ENCODE results near the gene MATCAP1.

The MATCAP1 gene

DNA sequence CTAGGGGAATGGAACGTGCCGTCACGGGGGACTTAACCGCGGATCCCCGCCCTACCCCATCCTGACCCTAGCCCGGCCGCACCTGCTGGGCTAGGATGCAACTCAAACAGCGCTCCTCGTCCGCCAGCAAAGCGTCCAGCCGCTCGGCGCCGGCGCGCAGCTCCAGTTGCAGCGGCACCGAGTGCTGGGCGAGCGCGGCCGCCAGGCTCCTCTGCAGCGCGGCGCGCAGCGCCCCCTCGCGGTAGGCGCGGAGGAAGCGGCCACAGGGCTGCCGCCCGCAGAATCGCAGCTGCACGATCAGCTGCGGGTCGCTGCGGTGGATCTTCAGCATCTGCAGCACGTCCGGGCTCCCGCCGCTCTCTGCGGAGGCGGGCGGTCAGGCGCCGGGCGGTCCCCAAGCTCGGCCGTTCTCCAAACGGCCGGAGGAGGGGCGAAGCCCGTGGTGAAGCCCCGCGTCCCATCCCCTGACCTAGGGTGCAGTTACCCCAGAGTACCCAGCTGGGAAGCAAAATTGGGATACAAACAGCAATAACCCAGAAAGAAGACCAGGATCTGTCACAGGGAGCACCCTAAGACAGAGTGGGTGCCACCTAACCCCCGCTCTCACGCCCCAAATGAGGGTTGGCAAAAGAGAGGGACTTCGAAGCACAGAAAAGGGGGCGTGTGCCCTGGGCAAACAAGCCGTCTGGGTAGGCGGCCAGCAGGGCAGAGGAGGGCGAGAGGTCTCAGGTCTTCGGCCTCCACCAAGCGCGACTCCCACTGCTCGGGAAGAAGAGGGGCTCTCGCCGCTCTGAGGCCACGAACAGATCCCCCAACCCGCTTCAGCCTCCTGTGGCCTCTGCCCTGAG, 28.2 kb downstream of the MATCAP1 start:
- DNase-seq = peak; percentile 82

DNA sequence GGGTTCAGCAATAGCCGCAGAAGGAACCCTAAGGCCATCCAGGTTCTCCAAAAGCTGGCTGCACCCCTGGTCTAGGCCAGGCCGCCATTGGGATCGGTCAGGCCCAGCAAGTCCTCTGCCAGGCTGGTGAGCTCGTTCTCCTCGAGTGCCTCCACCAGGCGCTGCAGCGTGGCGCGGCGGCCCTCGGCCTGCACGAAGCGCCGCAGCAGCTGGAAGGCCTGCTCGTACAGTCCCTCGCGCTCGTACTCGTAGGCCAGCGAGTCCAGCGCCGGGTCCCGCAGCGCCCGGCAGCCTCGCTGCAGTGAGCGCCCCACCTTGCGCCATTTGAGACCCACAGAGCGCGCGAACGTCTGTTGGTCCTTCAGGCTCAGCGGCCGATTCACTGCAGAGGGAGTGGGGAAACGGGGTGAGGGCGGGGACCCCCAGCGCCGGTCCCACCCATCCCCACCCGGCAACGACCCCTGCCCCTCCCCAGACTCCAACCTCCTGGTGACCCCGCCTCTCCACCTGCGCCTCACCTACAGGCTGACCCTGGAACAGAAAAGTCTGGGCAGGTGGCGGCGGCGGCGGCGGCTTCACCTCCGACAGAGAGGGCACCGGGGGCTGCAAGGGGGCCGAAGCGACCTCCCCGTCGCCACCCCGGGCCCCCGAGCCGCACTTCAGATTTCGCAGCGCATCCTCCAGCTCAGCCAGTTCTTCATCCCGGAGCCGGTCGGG, 29.0 kb downstream of the MATCAP1 start:
- no peak for DNase-seq

DNA sequence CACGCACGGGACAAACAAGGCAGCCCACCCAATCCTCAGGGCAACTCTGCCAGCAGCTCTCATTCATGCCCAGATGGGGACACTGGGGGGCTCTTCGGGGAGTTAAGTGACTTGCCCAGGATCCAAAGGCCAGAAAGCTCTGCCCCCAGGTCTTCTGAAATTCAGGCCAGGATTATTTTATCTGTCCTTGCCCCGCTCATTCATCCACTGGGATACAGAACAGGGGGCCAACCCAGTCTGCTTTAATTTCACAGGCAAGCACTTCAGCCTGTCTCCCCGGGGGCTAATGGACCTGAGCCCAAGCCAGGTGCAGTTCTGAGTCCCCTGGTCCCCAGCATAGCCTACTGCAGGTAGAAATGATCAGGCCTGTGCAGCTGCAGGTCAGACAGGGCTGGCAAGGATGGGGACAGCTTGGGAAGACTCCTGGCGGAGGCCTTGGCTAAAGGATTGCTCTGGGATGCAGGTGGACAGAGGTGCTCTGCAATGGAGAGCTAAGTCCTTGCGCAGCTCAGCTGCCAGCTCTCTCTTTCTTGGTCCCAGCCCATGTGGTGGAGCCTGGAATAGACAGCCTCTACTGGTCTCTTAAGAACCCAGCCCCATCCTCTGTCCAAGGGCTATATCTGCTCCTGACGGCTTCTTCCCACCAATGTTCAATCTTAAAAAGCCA, 32.2 kb downstream of the MATCAP1 start:
- no peak for DNase-seq

DNA sequence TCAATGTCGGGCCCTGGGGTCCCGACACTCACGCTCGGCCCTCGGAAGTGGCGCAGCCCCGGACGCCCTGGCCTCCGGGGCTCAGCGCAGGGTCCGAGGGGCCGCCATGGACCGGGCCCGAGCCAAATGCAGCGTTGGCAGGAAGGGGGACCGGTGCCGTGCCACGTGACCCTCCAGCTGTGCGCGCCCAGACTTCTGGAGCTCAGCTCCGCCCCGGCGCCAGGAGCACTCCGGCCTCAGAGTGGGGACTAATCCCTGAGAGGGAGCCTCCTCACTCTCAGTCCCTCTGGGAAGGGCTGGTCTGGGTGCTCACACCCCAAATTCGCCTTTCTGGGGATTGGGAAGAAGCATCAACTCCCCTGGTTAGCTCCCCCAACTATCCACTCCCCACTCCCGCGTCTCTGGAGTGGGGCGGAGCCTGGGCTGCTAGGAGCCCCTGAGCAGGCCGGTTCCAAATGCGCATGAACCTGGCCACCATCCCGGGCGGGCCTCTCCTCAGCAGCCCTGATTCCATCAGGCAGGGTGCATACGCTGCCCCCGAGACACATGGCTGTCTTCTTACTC, 32.8 kb downstream of the MATCAP1 start, which contains the start of gene B3GNT9:
Gene B3GNT9, minus strand, starts transcription at position 166 of the 564 bp plus-strand sequence. CDS start 513 bp downstream, outside the sequence.
- peak; percentile 51 for DNase-seq

DNA sequence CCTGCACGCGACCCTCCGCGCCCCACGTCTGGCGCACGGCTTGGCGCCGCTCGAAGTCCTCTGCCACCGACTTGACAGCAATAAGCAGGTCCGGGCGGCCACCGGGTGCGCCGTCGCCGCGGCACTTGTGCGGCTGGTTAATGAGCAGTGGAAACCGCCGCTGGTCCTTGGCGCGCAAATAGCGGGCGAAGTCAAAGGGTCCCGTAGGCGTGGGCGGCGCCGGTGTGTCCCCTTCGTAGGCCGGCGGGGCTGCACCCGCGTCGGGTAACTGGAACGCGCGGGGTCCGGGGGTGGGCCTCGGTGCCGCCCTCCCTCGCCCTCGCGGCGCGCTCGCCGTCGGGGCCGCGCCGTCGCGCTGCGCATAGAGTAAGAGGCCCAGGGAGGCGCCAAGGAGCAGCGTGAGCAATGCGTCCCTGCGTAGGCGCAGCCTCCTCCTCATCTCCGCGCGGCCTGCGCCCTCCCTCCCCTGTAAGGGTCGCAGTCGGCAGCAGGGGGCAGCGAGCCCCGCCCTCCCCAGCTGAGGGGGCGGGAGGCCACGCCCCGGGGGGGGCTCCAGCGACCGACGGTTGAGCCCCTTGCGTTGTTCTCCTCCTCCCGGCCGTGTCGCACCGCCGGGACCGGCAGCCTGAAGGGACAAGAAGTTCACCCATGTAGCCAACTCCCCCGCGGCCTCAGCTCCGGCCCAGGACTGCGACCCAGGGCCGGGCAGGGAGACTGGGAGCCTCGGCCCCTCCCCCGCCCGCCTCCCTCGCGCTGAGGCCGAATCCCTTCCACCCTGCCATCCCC, 33.5 kb downstream of the MATCAP1 start:
- peak; percentile 45 for DNase-seq

DNA sequence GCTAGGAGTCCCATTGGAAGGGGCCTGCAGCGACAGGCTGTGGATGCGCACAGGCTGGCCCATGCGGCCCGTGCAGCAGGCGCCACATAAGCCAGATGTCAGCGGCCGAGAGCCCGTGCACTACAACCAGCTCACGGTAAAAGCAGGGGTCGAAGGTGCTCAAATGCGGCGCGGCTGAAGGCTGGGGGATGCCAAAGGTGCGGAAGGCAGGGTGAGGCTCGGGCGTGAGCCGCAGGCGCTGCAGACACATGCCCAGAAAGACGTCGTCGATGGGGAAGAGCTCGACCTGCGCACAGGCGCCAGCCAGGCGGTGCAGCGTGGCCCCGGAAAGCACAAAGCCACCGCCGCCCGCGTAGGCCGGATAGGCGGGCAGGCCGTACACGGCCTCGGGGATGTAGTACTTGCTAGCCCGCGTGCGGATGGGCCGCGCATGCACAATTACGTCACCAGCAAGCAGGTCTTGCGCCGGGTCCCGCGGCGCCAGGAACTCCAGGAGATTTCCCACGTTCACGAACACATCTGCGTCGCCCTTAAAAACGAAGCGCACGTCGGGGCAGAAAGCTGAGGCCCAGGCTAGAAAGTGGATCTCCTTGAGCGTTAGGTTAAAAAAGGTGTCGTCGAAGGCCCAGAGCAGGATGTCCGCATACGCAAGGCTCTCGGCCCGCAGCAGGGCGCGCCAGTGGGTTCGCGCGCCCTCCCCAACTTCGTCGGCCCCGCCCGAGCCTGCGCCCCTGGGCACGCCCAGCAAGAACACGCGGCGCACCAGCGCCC, 34.3 kb downstream of the MATCAP1 start:
- DNase-seq = peak; percentile 24

DNA sequence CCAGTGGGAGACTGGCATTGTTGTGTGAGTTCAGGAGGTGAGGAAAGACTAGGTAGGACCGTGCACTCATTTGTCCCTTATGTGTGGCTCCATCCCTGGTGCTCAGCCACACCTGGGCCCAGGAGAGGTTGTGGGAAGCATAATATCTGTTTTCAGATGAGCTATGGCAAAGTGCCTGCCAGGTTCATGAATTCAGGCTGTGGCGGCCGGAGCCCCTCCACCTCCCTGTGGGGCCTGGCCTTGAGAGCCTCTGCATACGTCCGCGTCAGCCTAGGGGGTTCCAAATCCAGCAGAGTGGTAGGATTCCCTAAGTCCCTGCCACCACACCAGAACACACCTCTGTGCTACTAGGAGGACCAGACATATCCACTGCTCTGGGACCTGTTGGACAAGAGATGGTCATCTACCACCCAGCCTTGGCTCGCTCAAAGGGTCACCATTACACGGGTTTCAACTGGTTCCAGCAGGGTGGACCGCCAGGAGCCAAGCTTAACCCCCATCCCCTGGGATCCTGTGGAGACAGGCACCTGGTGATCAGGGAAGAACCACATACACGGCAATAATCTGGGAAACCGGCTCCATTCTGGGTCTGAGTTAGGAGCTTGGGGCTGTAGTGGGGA, 35.0 kb downstream of the MATCAP1 start:
- no peak for DNase-seq

DNA sequence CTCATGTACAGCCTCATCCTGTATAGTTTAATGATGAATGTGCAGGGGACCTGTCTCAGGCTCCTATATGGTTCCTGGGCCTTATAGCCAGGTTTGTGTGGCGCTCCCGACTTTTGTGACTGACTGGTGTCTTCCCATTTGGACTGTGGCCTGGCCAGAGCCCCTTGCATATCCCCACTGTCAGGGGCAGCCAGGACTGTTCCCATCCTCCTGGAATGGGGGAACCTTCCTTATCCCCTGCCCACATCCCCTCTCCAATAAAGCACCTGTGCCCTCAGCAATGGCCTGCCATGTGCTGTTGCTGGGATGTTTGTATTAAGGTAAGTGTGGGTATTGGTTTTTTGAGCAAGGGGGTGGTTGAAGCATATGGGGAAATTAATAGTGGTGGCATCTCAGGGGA, 35.5 kb downstream of the MATCAP1 start:
- no peak for DNase-seq

DNA sequence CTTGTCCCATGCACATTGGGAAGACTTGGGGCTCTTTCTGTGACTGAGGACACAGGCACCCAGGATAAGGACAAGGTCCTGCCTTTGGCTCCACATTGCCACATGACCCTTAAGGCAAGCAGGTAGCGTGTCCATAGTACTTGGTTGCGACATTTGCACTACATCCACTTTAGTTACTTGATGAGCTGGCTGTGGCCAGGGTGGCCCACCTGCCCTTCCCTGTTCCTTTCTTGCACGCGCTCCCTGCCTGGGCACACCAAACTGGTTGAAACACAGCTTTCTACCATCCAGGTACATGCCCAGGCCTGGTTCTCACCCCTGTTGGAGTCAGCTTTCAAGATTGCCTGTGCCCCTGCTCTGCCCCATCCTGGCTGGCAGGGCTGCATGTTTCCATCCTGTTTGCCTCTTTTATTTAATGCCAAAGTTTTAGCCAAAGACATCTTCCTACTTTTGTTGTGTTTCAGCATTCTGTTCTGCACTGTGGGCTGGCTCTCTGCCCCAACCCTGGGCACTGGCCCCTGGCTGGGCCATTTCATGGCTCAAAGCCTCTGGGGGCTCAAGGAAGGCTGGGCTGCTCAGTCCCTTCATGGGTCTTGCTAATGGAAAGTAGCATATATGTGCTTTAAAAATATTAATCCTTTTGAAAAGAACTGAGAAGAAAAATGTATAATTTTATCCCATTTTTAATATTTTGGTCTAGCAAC, 36.2 kb downstream of the MATCAP1 start:
- no peak for DNase-seq

DNA sequence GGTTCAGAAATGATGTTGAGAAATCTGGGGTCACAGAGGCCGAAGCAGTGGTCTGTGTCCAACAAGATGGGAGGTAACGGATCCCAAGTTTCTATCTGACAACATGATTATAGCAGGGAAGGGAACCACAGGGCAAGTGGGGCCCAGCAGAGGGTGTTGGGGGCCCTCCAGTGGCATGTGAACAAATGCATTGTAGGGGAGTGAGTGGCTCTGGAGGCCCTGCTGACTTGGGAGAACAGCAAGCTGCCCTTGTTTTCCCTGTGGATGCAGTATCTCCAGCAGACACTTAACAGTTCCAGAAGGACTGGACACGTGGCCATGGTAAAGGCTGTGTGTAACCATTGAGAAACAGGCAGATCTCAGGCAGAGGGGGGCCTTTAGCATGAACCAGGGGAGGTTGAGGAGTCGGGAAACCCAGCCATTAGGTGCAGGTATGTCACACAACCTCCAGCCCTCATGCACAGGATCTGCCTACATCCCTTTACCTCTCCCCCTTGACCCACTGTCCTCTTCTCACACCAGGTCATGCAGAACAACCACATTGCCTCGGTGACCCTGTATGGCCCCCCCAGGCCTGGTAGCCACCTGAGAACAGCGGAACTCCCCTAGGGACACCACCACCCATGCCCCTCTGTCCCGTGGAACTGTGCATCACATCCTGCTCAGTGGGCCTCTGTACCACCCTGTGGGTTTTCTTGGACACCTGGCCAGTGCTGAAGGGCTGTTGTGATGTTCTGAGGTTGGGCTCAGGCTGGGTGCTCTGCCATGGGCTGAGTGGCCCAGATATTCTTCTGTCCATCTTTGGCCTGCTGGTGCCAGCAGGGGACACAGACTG, 37.0 kb downstream of the MATCAP1 start:
- DNase-seq = no peak

DNA sequence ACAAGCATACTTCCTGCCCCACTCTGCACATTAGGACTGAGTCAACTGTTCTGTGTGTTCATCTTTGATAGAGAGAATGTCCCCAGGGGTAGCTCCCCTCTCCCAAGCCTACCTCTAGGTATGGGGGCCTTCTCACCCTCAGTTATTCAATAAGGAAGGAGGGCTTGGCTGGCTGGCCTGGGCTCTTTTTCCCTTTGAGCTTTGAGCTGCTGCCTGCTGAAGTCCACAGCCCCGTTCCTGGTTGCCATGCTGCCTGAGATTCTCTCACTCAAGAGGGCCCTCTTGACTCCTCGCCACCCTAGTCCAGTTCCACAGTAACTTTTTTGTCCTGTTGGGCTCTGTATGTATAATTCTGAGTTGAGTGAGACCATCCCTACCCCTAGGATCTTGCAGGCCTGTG, 38.0 kb downstream of the MATCAP1 start:
- DNase-seq = no peak

DNA sequence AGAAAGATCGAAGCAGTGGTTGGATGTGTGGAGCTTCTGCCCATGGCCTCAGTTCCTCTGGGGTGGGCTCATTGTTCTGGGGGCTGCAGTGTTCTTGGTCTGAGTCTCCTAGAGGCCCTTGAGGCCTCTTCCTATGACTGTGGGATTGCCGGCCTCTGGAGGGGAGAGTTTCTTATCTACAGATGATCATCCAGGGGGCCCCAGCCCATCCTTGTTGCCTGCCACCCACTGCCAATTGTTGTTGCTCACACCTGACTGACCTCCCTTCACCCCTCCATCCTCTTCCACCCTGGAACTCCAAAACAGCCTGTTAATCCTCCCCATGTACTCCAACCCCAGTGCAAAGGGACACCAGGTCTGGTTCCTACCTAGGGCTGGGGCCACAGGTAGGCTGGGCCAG, 38.8 kb downstream of the MATCAP1 start:
- no peak for DNase-seq

DNA sequence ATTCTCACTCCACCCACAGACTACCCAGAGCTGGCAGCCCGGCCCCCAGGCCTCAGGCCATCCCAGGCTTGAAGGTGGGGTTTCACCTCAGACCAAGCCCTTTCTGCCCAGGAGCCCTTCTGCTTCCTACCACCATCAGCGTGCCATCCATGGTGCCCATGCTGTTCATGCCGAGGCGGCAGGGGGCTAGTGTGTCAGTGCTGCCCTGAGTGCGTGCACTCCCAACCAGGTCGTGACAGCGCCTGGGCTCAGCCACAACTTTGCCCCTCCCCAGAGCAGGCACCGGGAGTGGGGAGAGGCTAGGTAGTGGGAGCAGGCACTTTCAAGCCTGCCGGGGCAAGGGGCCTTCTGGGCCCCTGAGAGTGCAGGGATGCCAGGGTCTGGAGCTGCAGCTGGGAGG, 41.4 kb downstream of the MATCAP1 start:
- no peak for DNase-seq

DNA sequence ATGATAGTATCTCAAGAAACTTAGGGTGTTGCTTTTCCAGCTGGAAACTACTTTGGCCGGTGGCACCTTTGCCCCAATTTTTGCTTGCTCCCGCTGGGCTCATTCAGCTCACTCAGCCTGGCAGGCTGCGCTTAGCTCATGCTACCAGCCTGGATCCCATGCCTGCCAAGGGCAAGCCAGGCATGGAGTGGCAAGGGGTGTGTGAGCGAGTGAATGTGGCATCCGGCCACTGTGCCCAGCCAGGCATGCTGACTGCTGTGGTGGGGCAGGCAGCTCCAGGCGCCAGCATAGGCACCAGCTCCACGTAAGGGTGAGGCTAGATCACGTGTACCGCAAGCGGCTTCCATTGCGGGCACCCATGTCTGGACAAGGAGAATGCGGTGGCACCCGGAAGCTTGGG, 42.4 kb downstream of the MATCAP1 start:
- DNase-seq = no peak

DNA sequence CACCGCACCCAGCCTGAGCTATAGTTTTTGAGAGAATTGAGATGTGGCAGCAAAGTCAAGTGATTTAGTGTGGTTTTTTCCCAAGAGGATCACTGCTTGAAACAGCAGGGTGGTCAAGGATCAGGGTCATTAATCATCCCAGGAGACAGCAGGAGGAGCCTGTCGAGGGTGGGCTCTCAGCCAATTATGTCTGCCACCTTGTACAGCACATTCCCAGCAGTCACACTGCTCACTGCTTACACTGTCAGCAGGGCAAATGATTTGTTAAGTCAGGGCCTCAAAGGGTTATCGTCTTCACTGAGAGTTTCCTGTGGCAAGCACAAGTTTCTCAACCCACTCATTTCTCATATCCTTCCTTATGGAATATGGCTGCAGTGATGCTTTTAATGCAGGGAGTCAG, 46.2 kb downstream of the MATCAP1 start:
- DNase-seq = no peak

DNA sequence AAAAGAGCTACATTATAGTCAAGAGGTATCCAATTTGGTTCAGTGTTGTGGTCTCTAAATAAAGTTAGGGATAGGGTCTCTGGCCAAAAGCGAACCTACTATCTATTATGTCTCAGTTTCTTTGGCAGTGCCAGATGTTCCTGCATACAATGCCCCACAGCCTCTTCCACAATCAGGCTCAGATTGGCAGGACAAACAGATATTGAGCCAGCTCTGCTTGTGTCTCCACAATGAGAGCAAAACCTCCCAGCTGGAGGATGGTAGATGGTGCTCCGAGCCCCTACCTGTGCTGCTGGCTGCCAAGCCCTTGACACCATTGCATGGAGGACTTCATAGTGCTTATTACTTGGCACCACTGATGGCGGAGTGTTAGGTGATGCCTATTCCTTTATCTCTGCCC, 54.3 kb downstream of the MATCAP1 start:
- no peak for DNase-seq

DNA sequence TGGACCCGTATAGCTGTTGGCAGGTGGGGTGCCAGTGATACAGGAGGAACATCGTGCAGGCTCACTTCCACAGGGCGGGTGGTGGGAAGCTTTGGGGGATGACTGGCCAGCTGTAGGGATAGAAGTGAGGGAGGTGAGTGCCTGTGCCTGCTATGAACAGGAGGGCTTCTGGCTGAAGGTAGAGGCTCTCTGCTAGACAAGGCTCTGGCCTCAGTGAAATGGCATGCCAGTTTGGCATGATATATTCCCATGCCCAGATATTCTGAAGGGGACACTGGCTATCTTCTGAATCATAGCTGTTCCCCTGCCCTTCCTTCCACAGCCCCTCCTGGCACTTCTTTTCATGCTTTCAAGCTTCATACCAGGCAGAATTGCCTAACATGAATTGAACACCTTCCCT, 54.9 kb downstream of the MATCAP1 start:
- no peak for DNase-seq

DNA sequence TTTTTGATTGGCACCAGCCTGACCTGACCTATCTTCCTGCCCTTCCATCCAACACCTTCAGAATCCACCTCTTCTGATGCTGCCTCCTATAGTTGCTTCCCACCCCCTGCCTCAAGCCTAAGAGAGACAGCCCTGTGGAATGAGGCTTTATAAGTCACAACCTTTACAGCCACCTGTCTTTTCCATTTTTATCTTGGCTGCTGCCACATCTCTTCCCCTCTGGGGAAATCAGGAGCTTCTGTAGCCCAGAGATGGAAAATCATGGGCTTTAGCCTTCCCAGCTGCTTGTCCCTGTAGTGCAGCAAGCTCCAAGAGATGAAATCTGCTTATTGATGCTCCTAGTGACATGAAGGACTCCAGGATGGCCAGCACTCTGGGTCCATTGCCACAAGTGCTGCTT, 55.3 kb downstream of the MATCAP1 start:
- no peak for DNase-seq
